ENCODE data around the gene ITPKB. TPM values are rescaled to one million over a fixed set of nuclear protein-coding genes. Genes with fewer than 3 reads are reported as not detected.

Gene ITPKB
- polyA plus RNA-seq, 4 donors: 1.8 to 9.6 (median 5.4) TPM

DNA sequence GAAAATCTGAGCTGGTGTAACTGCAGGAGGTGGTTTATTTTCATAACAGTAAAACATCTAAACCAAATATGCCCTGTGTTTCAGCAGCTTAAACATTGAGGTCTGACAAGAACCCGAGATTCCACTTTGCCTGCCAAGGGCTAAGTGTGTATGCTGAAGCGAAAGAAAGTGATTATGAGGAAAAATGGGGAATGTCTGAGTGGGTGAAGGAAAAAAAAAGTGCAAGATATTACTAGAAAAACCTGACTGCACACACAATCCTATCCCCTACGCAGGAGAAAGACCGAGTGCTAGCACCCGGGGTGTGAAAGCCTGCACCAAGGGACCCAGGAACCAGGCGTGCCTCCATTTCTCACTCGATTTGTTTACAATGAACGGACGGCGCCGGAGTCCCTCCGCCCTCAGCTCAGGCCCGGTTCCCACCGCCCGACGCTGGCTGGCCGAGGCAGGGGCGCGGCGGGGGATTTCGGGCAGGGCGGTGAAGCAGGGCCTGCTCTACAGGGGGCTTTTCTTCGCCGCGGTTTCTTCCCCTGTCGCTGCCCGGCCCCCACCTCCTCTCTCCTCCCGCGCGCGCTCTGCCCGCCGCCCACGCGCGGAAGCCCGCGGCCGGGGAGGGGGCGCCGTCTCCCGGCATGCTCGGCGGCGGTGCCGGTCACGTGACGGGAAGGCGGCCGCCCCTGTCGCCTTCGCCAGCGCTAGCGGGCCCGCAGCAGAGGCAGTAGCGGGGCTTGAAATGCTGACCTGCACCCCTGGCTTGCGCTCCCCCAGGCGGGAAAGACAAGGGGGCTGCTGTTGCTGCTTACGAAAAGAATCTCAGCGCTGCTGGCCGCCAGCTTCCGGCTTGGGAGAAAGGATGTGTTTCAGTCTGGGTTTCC is 35.9 kb downstream of the ITPKB start:
- peak overlapping the region; percentile 94 to 98 (median 95) for H3K27ac ChIP-seq (ENCODE audit: low read depth in 1 of 3, low read length in 2 of 3)
- FAIRE-seq: no peak
- DNase-seq: peak; percentile 63 to 91
- H3K9me3 ChIP-seq (ENCODE audit: control insufficient read depth in 2 of 2, insufficient read depth in 1 of 2, low read depth in 1 of 2, low read length in 1 of 2): no peaks in the 10 kb centered on the region
- peak overlapping the region; percentile 55 to 91 (median 67) for H3K4me3 ChIP-seq (ENCODE audit: low read depth in 1 of 3, low read length in 3 of 3)
- peaks cover 0 to 6% (median 5%) of the 10 kb centered on the region in 3 donors for H3K4me1 ChIP-seq (ENCODE audit: control insufficient read depth in 3 of 3, insufficient read depth in 2 of 3, low read depth in 1 of 3, low read length in 2 of 3)
- H3K36me3 ChIP-seq (ENCODE audit: control insufficient read depth in 3 of 3, insufficient read depth in 2 of 3, low read depth in 1 of 3, low read length in 3 of 3): peaks cover 0 to 8% (median 0%) of the 10 kb centered on the region in 3 donors
- no peaks in the 10 kb centered on the region for H3K27me3 ChIP-seq (ENCODE audit: control insufficient read depth in 3 of 3, insufficient read depth in 3 of 3, low read length in 3 of 3)
- 0 to 1% (median 0%) methylated on average over 55 to 62 of the region's 62 CpGs for WGBS, 3 donors

DNA sequence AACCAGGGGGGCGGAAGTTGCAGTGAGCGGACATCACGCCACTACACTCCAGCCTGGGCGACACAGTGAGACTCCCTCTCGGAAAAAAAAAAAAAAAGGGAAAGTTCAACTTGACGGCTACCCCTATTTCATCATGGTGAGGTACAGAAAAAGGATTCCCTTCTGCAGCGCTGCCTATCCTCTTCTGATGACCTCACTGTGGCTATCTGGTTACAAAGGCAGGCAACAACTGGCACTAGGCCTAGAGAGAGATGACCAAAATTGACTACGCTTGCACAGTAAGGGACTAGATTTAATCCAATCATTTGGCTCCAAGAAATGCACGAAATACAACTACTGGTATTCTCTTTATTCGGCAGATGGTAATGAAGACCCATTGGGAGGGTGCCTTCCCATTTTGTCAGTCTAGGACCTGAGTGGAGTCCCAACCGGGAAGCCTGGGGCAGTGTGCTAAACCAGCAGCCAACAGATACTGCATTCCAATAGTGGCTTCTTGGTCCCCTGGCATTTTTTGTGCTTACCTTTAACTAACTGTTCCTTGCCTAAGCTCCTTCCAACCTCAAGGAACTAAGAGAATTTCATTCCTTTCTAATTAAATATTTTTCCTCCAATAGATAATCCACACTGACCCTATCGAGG is 36.6 kb downstream of the ITPKB start:
- FAIRE-seq (no peak), DNase-seq (no peak)
- 68 to 82% (median 80%) methylated on average over 12 of the region's 12 CpGs for WGBS, 3 donors
- peak overlapping the region in 2 of 3 donors; percentile 67 to 91 for H3K4me3 ChIP-seq (ENCODE audit: low read depth in 1 of 3, low read length in 3 of 3)
- H3K4me1 ChIP-seq (ENCODE audit: control insufficient read depth in 3 of 3, insufficient read depth in 2 of 3, low read depth in 1 of 3, low read length in 2 of 3): peaks cover 0 to 5% (median 5%) of the 10 kb centered on the region in 3 donors
- H3K36me3 ChIP-seq (ENCODE audit: control insufficient read depth in 3 of 3, insufficient read depth in 2 of 3, low read depth in 1 of 3, low read length in 3 of 3): peaks cover 0 to 13% (median 0%) of the 10 kb centered on the region in 3 donors
- H3K27me3 ChIP-seq (ENCODE audit: control insufficient read depth in 3 of 3, insufficient read depth in 3 of 3, low read length in 3 of 3): no peaks in the 10 kb centered on the region
- H3K9me3 ChIP-seq (ENCODE audit: control insufficient read depth in 2 of 2, insufficient read depth in 1 of 2, low read depth in 1 of 2, low read length in 1 of 2): no peaks in the 10 kb centered on the region
- H3K27ac ChIP-seq (ENCODE audit: low read depth in 1 of 3, low read length in 2 of 3): peak overlapping the region in 2 of 3 donors; percentile 94 to 98

DNA sequence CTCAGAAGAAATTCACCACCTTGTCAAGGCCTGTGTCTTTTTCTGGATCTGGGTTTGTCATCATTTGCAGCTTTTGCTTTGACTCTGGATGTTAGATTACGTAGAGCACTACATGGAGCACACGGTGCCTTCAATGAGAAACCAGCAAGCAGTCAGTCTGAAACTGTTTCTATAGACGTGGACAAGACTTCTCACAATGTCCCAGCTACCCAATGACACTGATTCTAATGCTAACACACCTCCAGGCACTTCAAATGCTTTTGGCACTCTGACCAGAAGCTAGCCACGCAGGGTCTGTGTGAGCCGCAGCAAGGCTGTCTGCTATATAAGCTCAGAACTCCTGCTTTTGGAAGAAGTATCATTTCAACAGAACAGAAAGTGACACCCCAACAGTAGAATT is 38.2 kb downstream of the ITPKB start:
- no peak for FAIRE-seq
- 76 to 92% (median 84%) methylated on average over 5 of the region's 5 CpGs for WGBS, 3 donors
- no peak overlapping the region for H3K4me3 ChIP-seq (ENCODE audit: low read depth in 1 of 3, low read length in 3 of 3)
- H3K9me3 ChIP-seq (ENCODE audit: control insufficient read depth in 2 of 2, insufficient read depth in 1 of 2, low read depth in 1 of 2, low read length in 1 of 2): no peaks in the 10 kb centered on the region
- H3K27me3 ChIP-seq (ENCODE audit: control insufficient read depth in 3 of 3, insufficient read depth in 3 of 3, low read length in 3 of 3): no peaks in the 10 kb centered on the region
- H3K4me1 ChIP-seq (ENCODE audit: control insufficient read depth in 3 of 3, insufficient read depth in 2 of 3, low read depth in 1 of 3, low read length in 2 of 3): peaks cover 0 to 5% (median 5%) of the 10 kb centered on the region in 3 donors
- no peak for DNase-seq
- H3K27ac ChIP-seq (ENCODE audit: low read depth in 1 of 3, low read length in 2 of 3): no peak overlapping the region
- H3K36me3 ChIP-seq (ENCODE audit: control insufficient read depth in 3 of 3, insufficient read depth in 2 of 3, low read depth in 1 of 3, low read length in 3 of 3): peaks cover 0 to 14% (median 0%) of the 10 kb centered on the region in 3 donors

DNA sequence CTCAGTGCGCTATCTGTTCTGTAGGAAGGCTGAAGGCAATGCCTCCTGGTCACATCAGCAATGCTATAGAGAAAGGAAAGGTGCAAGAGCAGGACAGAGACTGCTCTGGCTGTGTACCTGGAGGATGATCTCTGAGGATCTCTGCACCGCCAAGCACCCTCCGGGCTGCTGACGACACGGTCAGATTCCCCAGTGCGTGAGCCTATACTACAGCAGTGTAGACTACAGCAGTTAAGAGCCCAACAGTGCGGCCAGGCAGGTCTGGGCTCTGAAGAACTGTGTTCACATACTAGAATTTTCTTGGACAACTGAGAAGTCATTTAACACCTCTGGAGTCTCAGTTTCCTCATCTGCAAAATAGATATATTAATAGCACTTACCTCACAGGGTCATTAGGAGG is 39.9 kb downstream of the ITPKB start:
- 93 to 95% (median 94%) methylated on average over 7 of the region's 7 CpGs for WGBS, 3 donors
- Histone ChIP-seq H3K27ac (ENCODE audit: low read depth in 1 of 3, low read length in 2 of 3) (no peak overlapping the region), H3K27me3 (ENCODE audit: control insufficient read depth in 3 of 3, insufficient read depth in 3 of 3, low read length in 3 of 3) (no peaks in the 10 kb centered on the region), H3K4me3 (ENCODE audit: low read depth in 1 of 3, low read length in 3 of 3) (no peak overlapping the region), H3K9me3 (ENCODE audit: control insufficient read depth in 2 of 2, insufficient read depth in 1 of 2, low read depth in 1 of 2, low read length in 1 of 2) (no peaks in the 10 kb centered on the region), H3K4me1 (ENCODE audit: control insufficient read depth in 3 of 3, insufficient read depth in 2 of 3, low read depth in 1 of 3, low read length in 2 of 3) (peaks cover 0 to 5% (median 4%) of the 10 kb centered on the region in 3 donors), H3K36me3 (ENCODE audit: control insufficient read depth in 3 of 3, insufficient read depth in 2 of 3, low read depth in 1 of 3, low read length in 3 of 3) (peaks cover 0 to 12% (median 0%) of the 10 kb centered on the region in 3 donors)
- FAIRE-seq (no peak), DNase-seq (no peak)

DNA sequence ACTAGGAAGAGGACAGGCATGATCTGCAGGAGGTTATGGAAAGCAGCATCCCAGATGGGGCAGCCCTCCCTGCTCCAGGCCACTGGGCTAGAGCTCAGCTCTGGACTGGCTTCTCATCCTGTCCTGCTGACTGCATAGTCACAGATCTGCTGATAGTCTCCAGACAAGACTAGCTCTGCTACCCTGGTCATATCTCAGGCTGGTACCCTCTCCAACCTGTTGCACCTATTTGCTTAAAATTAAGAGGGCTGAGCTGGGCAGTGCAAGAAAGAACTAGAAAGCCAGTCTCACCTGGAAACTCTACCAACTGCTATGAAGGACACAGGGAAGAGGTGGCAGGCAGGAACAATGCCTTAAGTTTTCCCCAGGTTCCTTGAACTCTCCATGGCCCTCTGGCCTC is 40.4 kb downstream of the ITPKB start:
- peak overlapping the region in 1 of 3 donors; percentile 33 for H3K27ac ChIP-seq (ENCODE audit: low read depth in 1 of 3, low read length in 2 of 3)
- FAIRE-seq: no peak
- peaks cover 0 to 5% (median 3%) of the 10 kb centered on the region in 3 donors for H3K4me1 ChIP-seq (ENCODE audit: control insufficient read depth in 3 of 3, insufficient read depth in 2 of 3, low read depth in 1 of 3, low read length in 2 of 3)
- no peaks in the 10 kb centered on the region for H3K9me3 ChIP-seq (ENCODE audit: control insufficient read depth in 2 of 2, insufficient read depth in 1 of 2, low read depth in 1 of 2, low read length in 1 of 2)
- H3K36me3 ChIP-seq (ENCODE audit: control insufficient read depth in 3 of 3, insufficient read depth in 2 of 3, low read depth in 1 of 3, low read length in 3 of 3): peaks cover 0 to 12% (median 0%) of the 10 kb centered on the region in 3 donors
- no peak overlapping the region for H3K4me3 ChIP-seq (ENCODE audit: low read depth in 1 of 3, low read length in 3 of 3)
- DNase-seq: no peak
- no peaks in the 10 kb centered on the region for H3K27me3 ChIP-seq (ENCODE audit: control insufficient read depth in 3 of 3, insufficient read depth in 3 of 3, low read length in 3 of 3)

DNA sequence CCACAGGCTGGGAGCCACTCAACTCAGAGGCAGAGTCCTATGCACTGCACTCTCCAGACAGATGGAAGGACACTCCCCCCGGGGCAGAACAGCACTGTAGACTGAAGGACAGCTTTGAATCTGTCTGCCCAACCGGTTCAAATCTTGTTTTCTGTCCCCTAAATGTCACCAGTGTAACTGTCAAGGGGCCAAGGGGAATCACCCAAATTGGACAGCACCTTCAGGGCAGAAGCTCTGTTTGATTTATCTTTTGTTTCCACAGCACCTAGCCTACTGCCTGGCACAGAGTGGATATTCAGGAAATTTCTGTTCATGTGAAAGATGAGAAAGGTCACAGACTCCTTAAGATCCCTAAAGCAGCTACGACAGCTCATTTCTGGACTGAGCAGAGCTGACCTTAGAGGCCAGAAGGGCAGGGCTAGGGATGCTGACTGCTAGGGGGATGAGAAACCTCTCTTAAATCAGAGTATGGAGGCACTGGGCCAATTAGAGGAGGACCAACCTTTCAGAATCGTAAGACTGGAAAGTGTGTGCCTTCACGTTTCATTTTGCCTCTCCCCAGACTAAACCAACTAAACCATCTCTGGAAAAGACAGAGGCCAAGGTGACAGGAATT is 41.0 kb downstream of the ITPKB start:
- no peak overlapping the region for H3K4me3 ChIP-seq (ENCODE audit: low read depth in 1 of 3, low read length in 3 of 3)
- H3K27me3 ChIP-seq (ENCODE audit: control insufficient read depth in 3 of 3, insufficient read depth in 3 of 3, low read length in 3 of 3): no peaks in the 10 kb centered on the region
- peaks cover 0 to 5% (median 3%) of the 10 kb centered on the region in 3 donors for H3K4me1 ChIP-seq (ENCODE audit: control insufficient read depth in 3 of 3, insufficient read depth in 2 of 3, low read depth in 1 of 3, low read length in 2 of 3)
- WGBS, 3 donors: 67 to 70% (median 70%) methylated on average over 5 of the region's 5 CpGs
- peaks cover 0 to 13% (median 0%) of the 10 kb centered on the region in 3 donors for H3K36me3 ChIP-seq (ENCODE audit: control insufficient read depth in 3 of 3, insufficient read depth in 2 of 3, low read depth in 1 of 3, low read length in 3 of 3)
- DNase-seq: no peak
- peak overlapping the region in 1 of 3 donors; percentile 35 for H3K27ac ChIP-seq (ENCODE audit: low read depth in 1 of 3, low read length in 2 of 3)
- H3K9me3 ChIP-seq (ENCODE audit: control insufficient read depth in 2 of 2, insufficient read depth in 1 of 2, low read depth in 1 of 2, low read length in 1 of 2): no peaks in the 10 kb centered on the region
- no peak for FAIRE-seq

DNA sequence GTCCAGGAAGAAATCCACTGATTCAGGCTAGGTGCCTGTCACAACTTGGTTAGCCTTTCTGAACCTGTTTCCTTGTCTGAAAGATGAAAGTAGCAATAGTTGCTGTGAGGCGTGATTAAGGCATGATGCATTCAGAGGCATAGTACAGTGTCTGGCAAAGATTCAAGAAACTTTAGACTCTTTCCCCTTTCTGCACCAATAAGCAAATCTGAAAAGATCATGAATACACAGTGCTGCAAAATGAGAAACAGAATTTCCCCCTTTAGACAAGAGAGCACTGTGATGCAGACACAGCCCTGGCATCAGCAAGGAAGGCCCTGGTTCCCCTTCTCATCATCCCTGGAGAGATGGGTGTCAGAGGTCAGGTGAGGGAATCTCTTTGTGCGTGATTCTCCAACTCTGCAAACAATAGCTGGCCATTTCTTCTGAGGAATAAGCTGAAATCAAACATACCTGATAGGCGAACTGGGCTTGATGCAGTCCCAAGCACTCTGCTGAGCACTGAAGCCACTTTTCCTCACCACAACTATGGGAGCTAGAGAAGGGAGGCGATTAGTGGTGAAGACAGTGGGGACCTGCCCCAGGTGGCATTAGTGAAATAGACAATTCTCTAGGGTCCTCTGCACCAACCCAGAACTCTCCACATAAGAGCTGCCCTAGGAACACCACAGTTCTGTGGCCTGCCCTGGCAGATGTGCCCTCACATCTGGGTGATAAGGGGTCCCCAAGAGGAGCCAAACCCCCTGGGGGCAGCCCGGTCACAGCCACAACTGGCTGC is 41.7 kb downstream of the ITPKB start:
- no peak overlapping the region for H3K4me3 ChIP-seq (ENCODE audit: low read depth in 1 of 3, low read length in 3 of 3)
- 42 to 59% (median 56%) methylated on average over 5 of the region's 5 CpGs for WGBS, 3 donors
- H3K36me3 ChIP-seq (ENCODE audit: control insufficient read depth in 3 of 3, insufficient read depth in 2 of 3, low read depth in 1 of 3, low read length in 3 of 3): peaks cover 0 to 16% (median 0%) of the 10 kb centered on the region in 3 donors
- peak; percentile 42 to 83 for DNase-seq
- H3K27me3 ChIP-seq (ENCODE audit: control insufficient read depth in 3 of 3, insufficient read depth in 3 of 3, low read length in 3 of 3): no peaks in the 10 kb centered on the region
- H3K9me3 ChIP-seq (ENCODE audit: control insufficient read depth in 2 of 2, insufficient read depth in 1 of 2, low read depth in 1 of 2, low read length in 1 of 2): no peaks in the 10 kb centered on the region
- FAIRE-seq: no peak
- H3K27ac ChIP-seq (ENCODE audit: low read depth in 1 of 3, low read length in 2 of 3): peak overlapping the region in 1 of 3 donors; percentile 62
- H3K4me1 ChIP-seq (ENCODE audit: control insufficient read depth in 3 of 3, insufficient read depth in 2 of 3, low read depth in 1 of 3, low read length in 2 of 3): peaks cover 0 to 1% (median 0%) of the 10 kb centered on the region in 3 donors

All from small intestine (tissue), 7 donors.